PC-3 (cell line): ENCODE results near the gene SYCP3. TPM values are rescaled to one million over a fixed set of nuclear protein-coding genes. Genes with fewer than 3 reads are reported as not detected.

ENCODE experiments used
- ATAC-seq: fragments of 200-7000 bp; cut with Tn5 transposase; 2 replicates; pipeline ENCODE4 v1.9.1; 2020; ENCODE audit warnings: mild to moderate bottlenecking, moderate library complexity
- BruUV-seq: library from RNA; stranded (reverse); fragments of 400-500 nt; replicated peaks from 2 replicates; lab custom pipeline; 2021; lab: Mats Ljungman, UMichigan
- CTCF ChIA-PET: fragments of 300-600 bp; sonication (Branson Sonifier 250); formaldehyde crosslinking; loops from one replicate; lab custom pipeline; 2022; ENCODE audit warnings: antibody characterized with exemption; lab: Charles Lee
- POLR2A ChIA-PET: fragments of 300-600 bp; sonication (Branson Sonifier 250); formaldehyde crosslinking; loops from one replicate; lab custom pipeline; 2022; ENCODE audit warnings: antibody characterized with exemption; ENCODE audit not compliant: unreplicated experiment; lab: Charles Lee
- DNase-seq: peaks from one replicate; pipeline ENCODE4 v3.0.0-alpha.2; 2015
- H2AFZ ChIP-seq: fragments of 300-600 bp; sonication (generic); 2 replicates; pipeline ENCODE4 v1.6.0; 2016; ENCODE audit warnings: antibody characterized with exemption, low read length
- H3F3A ChIP-seq: fragments of 300-600 bp; sonication (generic); one replicate; pipeline ENCODE4 v1.6.0; 2017; ENCODE audit warnings: antibody characterized with exemption, low read length, control low read depth, mild to moderate bottlenecking; ENCODE audit not compliant: unreplicated experiment
- H3K27ac ChIP-seq: fragments of 300-600 bp; sonication (generic); 2 replicates; pipeline ENCODE4 v1.5.1; 2016; ENCODE audit warnings: mild to moderate bottlenecking, low read length
- H3K27me3 ChIP-seq: fragments of 300-600 bp; sonication (generic); 2 replicates; pipeline ENCODE4 v1.6.1; 2016; ENCODE audit warnings: low read length, mixed read lengths
- H3K36me3 ChIP-seq: fragments of 300-600 bp; sonication (generic); 2 replicates; pipeline ENCODE4 v1.6.1; 2016; ENCODE audit warnings: low read depth, mixed run types, low read length, mixed read lengths
- H3K4me1 ChIP-seq: fragments of 300-600 bp; sonication (generic); 2 replicates; pipeline ENCODE4 v1.5.1; 2016; ENCODE audit warnings: low read length; ENCODE audit not compliant: insufficient read depth
- H3K4me2 ChIP-seq: fragments of 300-600 bp; sonication (generic); 2 replicates; pipeline ENCODE4 v1.6.0; 2016; ENCODE audit warnings: low read length
- H3K4me3 ChIP-seq: fragments of 300-600 bp; sonication (generic); 2 replicates; pipeline ENCODE4 v1.5.1; 2016; ENCODE audit warnings: mild to moderate bottlenecking, low read length, mixed read lengths
- H3K79me2 ChIP-seq: fragments of 300-600 bp; sonication (generic); 2 replicates; pipeline ENCODE4 v1.6.1; 2017; ENCODE audit warnings: low read length, mixed read lengths
- H3K9ac ChIP-seq: fragments of 300-600 bp; sonication (generic); 2 replicates; pipeline ENCODE4 v1.6.0; 2016; ENCODE audit warnings: mild to moderate bottlenecking, low read length
- H3K9me2 ChIP-seq: fragments of 300-600 bp; sonication (generic); replicated peaks from 2 replicates; pipeline ENCODE4 v1.6.1; 2016; ENCODE audit warnings: mixed run types, low read length, mixed read lengths
- H3K9me3 ChIP-seq: fragments of 300-600 bp; sonication (generic); 2 replicates; pipeline ENCODE4 v1.6.1; 2016; ENCODE audit warnings: low read length, mixed read lengths
- H4K20me1 ChIP-seq: fragments of 300-600 bp; sonication (generic); 2 replicates; pipeline ENCODE4 v1.6.1; 2016; ENCODE audit warnings: low read length, mixed read lengths
- CTCF ChIP-seq: fragments of 300-600 bp; sonication (generic); conservative IDR thresholded peaks from 2 replicates; pipeline ENCODE4 v1.5.1; 2017; ENCODE audit warnings: antibody characterized with exemption, low read depth, mild to moderate bottlenecking, low read length
- EZH2 ChIP-seq: fragments of 300-600 bp; sonication (generic); IDR thresholded peaks from one replicate; pipeline ENCODE4 v1.6.1; 2017; ENCODE audit warnings: antibody characterized with exemption, mild to moderate bottlenecking, low read length; ENCODE audit not compliant: unreplicated experiment
- EZH2phosphoT487 ChIP-seq: fragments of 300-600 bp; sonication (generic); IDR thresholded peaks from 2 replicates; pipeline ENCODE4 v1.6.1; 2018; ENCODE audit warnings: mild to moderate bottlenecking, antibody characterized with exemption, low read length, borderline replicate concordance
- intact Hi-C: fragments of 100-400 bp; cut with micrococcal nuclease; formaldehyde crosslinking; loops from 2 replicates; pipeline ENCODE4 v1.9.0; 2023
- total RNA-seq: library from RNA; depleted of rRNA; stranded (reverse); fragments of >200 nt; gene quantifications from 2 replicates; pipeline ENCODE4 v1.2.3, GENCODE V29; 2014

Gene SYCP3
- total RNA-seq, 1 experiment from 2014 or later = not detected

GRCh38 chr12:101703487-101703886 is 35.8 kb downstream of the SYCP3 start:
- ATAC-seq = no peak
- intact Hi-C loops = no loop called here

GRCh38 chr12:101700299-101700820 is 38.9 kb downstream of the SYCP3 start:
- Histone ChIP-seq H2AFZ (no peak overlapping the region), H3K27ac (no peak overlapping the region), H3K4me3 (no peak overlapping the region), H4K20me1 (no peaks in the 10 kb centered on the region), H3K9ac (no peak overlapping the region), H3K9me3 (no peaks in the 10 kb centered on the region), H3K36me3 (no peaks in the 10 kb centered on the region), H3K4me2 (no peak overlapping the region), H3K9me2 (no peaks in the 10 kb centered on the region), H3K27me3 (no peaks in the 10 kb centered on the region), H3K79me2 (peaks cover 42% of the 10 kb centered on the region), H3F3A (no peaks in the 10 kb centered on the region), H3K4me1 (peaks cover 12% of the 10 kb centered on the region)
- intact Hi-C loops = no loop called here
- POLR2A ChIA-PET = no interaction called here
- no peak for TF ChIP-seq EZH2phosphoT487
- TF ChIP-seq CTCF = no peak
- TF ChIP-seq EZH2 = no peak
- DNase-seq = no peak
- no TSS peak for BruUV-seq
- ATAC-seq = no peak
- CTCF ChIA-PET = no interaction called here

More at GRCh38 chr12:101703487-101703886, 35.8 kb downstream of the SYCP3 start:
- H3F3A ChIP-seq = no peaks in the 10 kb centered on the region
- ChIA-PET POLR2A (no interaction called here), CTCF (no interaction called here)
- no peaks in the 10 kb centered on the region for H3K9me2 ChIP-seq
- no peak overlapping the region for H3K9ac ChIP-seq
- H4K20me1 ChIP-seq = no peaks in the 10 kb centered on the region
- DNase-seq = no peak
- no peak overlapping the region for H3K4me3 ChIP-seq
- TF ChIP-seq EZH2 = no peak
- TF ChIP-seq CTCF = no peak
- no peak for TF ChIP-seq EZH2phosphoT487
- H3K27me3 ChIP-seq = no peaks in the 10 kb centered on the region
- no peaks in the 10 kb centered on the region for H3K36me3 ChIP-seq
- no peak overlapping the region for H2AFZ ChIP-seq
- no peaks in the 10 kb centered on the region for H3K9me3 ChIP-seq
- peaks cover 35% of the 10 kb centered on the region for H3K79me2 ChIP-seq
- H3K27ac ChIP-seq = no peak overlapping the region
- H3K4me1 ChIP-seq = peaks cover 14% of the 10 kb centered on the region
- H3K4me2 ChIP-seq = no peak overlapping the region
- no TSS peak for BruUV-seq

GRCh38 chr12:101698800-101699347 is 40.4 kb downstream of the SYCP3 start:
- no peak overlapping the region for H3K27ac ChIP-seq
- H3K9me3 ChIP-seq = no peaks in the 10 kb centered on the region
- ATAC-seq (peak; percentile 42), DNase-seq (peak; percentile 34)
- H3K79me2 ChIP-seq = peaks cover 41% of the 10 kb centered on the region
- TF ChIP-seq EZH2 = no peak
- TF ChIP-seq CTCF = peak; percentile 55
- H4K20me1 ChIP-seq = no peaks in the 10 kb centered on the region
- no peaks in the 10 kb centered on the region for H3K27me3 ChIP-seq
- H3K4me2 ChIP-seq = peak overlapping the region; percentile 90
- no peaks in the 10 kb centered on the region for H3K9me2 ChIP-seq
- POLR2A ChIA-PET = interaction anchor here (0.7 kb wide), 1 partner anchor 147 kb away, joined by 8 read pairs; no protein-coding TSS in a partner anchor
- H3F3A ChIP-seq = no peaks in the 10 kb centered on the region
- H2AFZ ChIP-seq = peak overlapping the region; percentile 96
- TSS peak; percentile 38 for BruUV-seq
- intact Hi-C loops = loop anchor here (2.0 to 5.0 kb wide), 2 partner anchors 133 to 284 kb away; partner anchors contain the start of gene GNPTAB
- H3K4me3 ChIP-seq = peak overlapping the region; percentile 89
- H3K36me3 ChIP-seq = no peaks in the 10 kb centered on the region
- H3K4me1 ChIP-seq = peaks cover 12% of the 10 kb centered on the region
- no peak overlapping the region for H3K9ac ChIP-seq
- CTCF ChIA-PET = interaction anchor here (0.8 kb wide), 1 partner anchor 60 kb away, joined by 17 read pairs; no protein-coding TSS in a partner anchor
